ENCODE data around the gene PRDM15.

Gene PRDM15

DNA sequence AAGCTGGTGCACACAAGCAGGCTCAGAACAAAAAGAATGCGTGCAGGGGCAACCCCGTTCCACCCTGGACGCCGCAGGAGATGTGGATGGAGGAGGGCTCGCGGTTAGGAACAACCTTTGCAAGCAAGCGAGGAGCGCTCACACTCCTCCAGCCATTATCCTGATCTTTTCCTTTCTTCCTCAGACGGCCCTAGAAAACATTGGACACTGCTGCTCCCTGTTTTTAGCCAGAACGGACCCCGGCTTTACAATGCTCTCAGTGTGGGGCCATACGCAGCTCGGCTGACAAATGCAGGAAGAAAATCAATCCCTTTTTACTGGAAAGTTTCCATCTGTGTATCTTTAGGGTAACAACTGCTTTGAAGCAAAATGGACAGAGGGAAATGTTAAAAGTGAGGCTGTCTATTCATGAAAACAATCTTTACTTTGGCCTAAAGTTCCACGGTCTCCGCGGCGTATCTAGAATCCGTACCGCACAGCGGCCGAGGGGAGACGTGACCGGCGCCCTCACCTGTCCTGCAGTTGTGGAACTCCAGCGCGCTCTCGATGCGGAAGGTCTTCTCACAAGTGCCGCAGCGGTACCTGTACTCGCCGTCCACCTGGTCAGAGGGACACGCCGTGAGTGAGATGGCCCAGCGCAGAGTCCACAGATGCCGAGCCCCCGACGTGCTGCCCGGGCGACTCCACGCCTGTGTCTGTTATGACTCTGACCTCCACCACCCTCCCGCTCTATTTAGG is 44.0 kb downstream of the PRDM15 start:
- peak overlapping the region in 1 of 2 donors; percentile 32 for H3K27ac ChIP-seq (ENCODE audit: low read depth in 2 of 2, low read length in 2 of 2)
- no peaks in the 10 kb centered on the region for H3K9me3 ChIP-seq (ENCODE audit: control insufficient read depth in 2 of 2, low read length in 2 of 2)
- no peak overlapping the region for H3K9ac ChIP-seq (ENCODE audit: low read depth in 1 of 2, low read length in 2 of 2)
- peaks cover 19 to 28% of the 10 kb centered on the region in 2 donors for H3K36me3 ChIP-seq (ENCODE audit: control insufficient read depth in 2 of 2, insufficient read depth in 2 of 2, low read length in 2 of 2)
- H3K4me3 ChIP-seq (ENCODE audit: low read length in 2 of 2), result no peak overlapping the region
- no peaks in the 10 kb centered on the region for H3K4me1 ChIP-seq (ENCODE audit: control insufficient read depth in 2 of 2, insufficient read depth in 2 of 2, low read length in 2 of 2)
- no peaks in the 10 kb centered on the region for H3K27me3 ChIP-seq (ENCODE audit: control insufficient read depth in 2 of 2, insufficient read depth in 2 of 2, low read length in 2 of 2)

DNA sequence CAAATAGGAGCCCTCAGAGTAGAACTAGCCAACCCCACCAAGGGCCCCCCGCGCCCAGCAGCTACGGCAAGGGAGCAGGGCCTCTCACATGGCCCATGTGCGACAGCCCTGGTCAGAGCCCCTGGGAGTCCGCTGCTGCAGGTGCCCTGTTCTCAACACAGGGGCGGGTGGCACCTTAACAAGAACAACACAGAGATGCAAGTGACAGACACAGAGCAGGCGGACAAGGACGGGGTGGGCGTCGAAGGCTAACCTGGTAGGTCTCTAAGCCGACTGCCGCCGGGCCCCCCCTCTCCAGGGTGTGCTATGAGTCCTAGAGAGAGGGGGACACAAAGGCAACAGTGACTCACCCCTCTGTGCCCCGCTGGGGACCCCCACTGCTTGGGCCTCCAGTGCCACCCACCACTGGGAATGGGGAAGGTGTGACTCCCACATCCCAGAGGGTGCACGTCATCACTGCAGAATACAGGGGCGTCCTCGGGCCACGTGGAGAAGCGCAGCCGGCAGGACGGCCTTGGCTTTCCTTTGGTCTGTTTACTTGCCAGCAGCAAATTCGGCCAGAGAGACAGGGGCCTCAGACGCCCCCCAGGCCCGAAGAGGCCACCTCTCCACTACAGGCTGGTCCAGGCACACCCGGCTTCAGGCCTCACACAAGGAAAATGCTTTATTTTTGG is 44.8 kb downstream of the PRDM15 start:
- Histone ChIP-seq H3K36me3 (ENCODE audit: control insufficient read depth in 2 of 2, insufficient read depth in 2 of 2, low read length in 2 of 2) (peaks cover 19 to 28% of the 10 kb centered on the region in 2 donors), H3K27me3 (ENCODE audit: control insufficient read depth in 2 of 2, insufficient read depth in 2 of 2, low read length in 2 of 2) (no peaks in the 10 kb centered on the region), H3K27ac (ENCODE audit: low read depth in 2 of 2, low read length in 2 of 2) (peak overlapping the region in 1 of 2 donors; percentile 58), H3K9me3 (ENCODE audit: control insufficient read depth in 2 of 2, low read length in 2 of 2) (no peaks in the 10 kb centered on the region), H3K4me1 (ENCODE audit: control insufficient read depth in 2 of 2, insufficient read depth in 2 of 2, low read length in 2 of 2) (no peaks in the 10 kb centered on the region), H3K4me3 (ENCODE audit: low read length in 2 of 2) (no peak overlapping the region), H3K9ac (ENCODE audit: low read depth in 1 of 2, low read length in 2 of 2) (no peak overlapping the region)

DNA sequence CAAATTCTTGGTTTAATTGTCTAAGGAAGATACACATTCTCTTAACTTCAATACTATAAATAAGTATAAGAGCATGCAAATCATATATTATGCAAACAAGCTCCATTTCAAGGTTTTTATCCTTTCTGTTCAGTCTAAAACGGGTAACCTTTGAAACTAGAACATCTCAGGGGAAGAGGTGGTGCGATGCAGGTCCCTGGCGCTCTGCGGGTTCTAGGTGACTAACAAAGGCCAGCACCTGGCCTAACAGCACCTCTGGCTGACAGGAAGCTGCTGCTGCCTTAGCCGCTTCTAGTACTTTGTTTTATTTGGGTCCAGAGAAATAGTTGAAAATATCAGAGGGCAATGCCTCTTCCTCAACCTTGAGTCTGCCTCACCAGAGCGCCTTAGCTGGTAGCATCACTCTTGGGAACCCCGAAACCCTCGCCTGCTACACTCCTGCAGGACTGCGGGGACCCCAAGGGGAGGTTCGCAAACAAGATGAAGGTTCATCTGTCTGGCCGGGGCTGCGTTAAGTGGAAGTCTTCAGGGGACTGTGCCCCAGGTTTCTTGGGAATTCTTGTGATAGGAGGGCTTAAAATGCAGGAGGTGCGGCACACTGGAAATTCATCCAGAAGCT is 45.5 kb downstream of the PRDM15 start:
- Histone ChIP-seq H3K27me3 (ENCODE audit: control insufficient read depth in 2 of 2, insufficient read depth in 2 of 2, low read length in 2 of 2) (no peaks in the 10 kb centered on the region), H3K36me3 (ENCODE audit: control insufficient read depth in 2 of 2, insufficient read depth in 2 of 2, low read length in 2 of 2) (peaks cover 14 to 22% of the 10 kb centered on the region in 2 donors)

DNA sequence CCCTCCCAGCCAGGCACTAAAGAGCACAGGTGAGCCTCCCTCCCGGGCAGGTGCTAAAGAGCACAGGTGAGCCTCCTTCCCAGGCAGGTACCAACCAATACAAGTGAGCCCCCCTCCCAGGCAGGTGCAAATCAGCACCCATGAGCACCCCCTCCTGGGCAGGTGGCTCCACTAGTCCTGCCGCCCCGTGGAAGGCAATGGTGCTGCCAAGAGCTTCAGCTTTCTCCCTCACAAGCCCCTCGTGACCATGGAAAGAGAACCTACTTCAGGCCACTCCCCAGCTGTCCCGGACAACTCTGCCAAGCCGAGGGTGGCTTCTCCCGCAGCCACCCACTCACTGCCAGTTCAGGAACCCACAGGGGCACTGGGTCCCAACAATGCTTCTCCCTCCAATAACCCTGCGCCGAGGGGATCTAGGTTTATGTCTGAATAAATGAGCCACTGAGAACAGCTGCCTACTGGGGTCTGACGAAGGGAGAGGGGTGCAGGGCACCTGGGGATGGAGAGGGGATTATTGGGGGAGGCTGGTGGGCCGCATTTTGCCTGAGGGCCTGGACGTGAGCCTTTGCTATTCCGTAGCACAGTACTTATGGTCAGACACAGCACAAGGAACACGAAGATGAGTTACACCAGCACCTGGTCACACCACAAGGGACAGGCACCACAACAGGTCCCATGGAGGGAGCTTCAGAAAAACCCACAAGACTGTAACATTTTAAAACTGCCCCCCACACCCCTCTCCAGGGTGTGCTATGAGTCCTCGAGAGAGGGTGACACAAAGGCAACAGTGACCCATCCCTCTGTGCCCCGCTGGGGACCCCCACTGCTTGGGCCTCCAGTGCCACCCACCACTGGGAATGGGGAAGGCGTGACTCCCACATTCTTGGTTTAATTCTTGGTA is 46.3 kb downstream of the PRDM15 start:
- H3K9me3 ChIP-seq (ENCODE audit: control insufficient read depth in 2 of 2, low read length in 2 of 2), result no peaks in the 10 kb centered on the region
- H3K27ac ChIP-seq (ENCODE audit: low read depth in 2 of 2, low read length in 2 of 2), result peak overlapping the region; percentile 26 to 57

More for the DNA sequence above, 45.5 kb downstream of the PRDM15 start:
- peak overlapping the region in 1 of 2 donors; percentile 58 for H3K27ac ChIP-seq (ENCODE audit: low read depth in 2 of 2, low read length in 2 of 2)
- H3K9ac ChIP-seq (ENCODE audit: low read depth in 1 of 2, low read length in 2 of 2), result no peak overlapping the region
- no peaks in the 10 kb centered on the region for H3K4me1 ChIP-seq (ENCODE audit: control insufficient read depth in 2 of 2, insufficient read depth in 2 of 2, low read length in 2 of 2)
- no peak overlapping the region for H3K4me3 ChIP-seq (ENCODE audit: low read length in 2 of 2)
- H3K9me3 ChIP-seq (ENCODE audit: control insufficient read depth in 2 of 2, low read length in 2 of 2), result no peaks in the 10 kb centered on the region

DNA sequence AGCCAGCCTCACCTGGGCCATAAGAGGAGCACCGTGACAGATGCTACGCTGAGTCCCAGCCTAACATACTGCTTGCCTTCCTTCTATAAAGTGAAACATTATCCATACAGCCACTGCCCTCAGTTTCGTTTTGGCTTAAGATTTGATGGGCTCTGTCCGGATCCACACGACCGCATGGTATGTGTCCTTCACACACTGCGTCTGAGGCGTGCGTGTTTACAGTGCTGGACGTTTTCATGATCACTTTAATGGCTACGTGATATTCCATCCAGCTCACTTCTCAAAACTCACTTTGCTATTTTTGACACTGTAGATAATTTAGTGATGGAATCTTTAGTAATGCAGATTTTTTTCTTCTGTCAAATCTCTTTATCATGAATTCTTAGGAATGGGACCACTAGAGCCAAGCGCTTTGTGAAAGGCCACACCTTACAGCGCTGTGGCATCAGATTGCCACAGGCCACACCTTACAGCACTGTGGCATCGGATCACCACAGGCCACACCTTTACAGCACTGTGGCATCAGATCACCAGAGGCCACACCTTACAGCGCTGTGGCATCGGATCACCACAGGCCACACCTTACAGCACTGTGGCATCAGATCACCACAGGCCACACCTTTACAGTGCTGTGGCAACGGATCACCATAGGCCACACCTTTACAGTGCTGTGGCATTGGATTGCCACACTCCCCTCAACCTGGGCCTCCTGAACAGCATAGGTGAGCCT is 47.1 kb downstream of the PRDM15 start:
- Histone ChIP-seq H3K4me3 (ENCODE audit: low read length in 2 of 2) (no peak overlapping the region), H3K9ac (ENCODE audit: low read depth in 1 of 2, low read length in 2 of 2) (no peak overlapping the region), H3K27me3 (ENCODE audit: control insufficient read depth in 2 of 2, insufficient read depth in 2 of 2, low read length in 2 of 2) (no peaks in the 10 kb centered on the region), H3K9me3 (ENCODE audit: control insufficient read depth in 2 of 2, low read length in 2 of 2) (no peaks in the 10 kb centered on the region), H3K4me1 (ENCODE audit: control insufficient read depth in 2 of 2, insufficient read depth in 2 of 2, low read length in 2 of 2) (no peaks in the 10 kb centered on the region), H3K27ac (ENCODE audit: low read depth in 2 of 2, low read length in 2 of 2) (peak overlapping the region; percentile 26 to 57), H3K36me3 (ENCODE audit: control insufficient read depth in 2 of 2, insufficient read depth in 2 of 2, low read length in 2 of 2) (peaks cover 8 to 13% of the 10 kb centered on the region in 2 donors)

More for the DNA sequence above, 46.3 kb downstream of the PRDM15 start:
- Histone ChIP-seq H3K36me3 (ENCODE audit: control insufficient read depth in 2 of 2, insufficient read depth in 2 of 2, low read length in 2 of 2) (peaks cover 12 to 20% of the 10 kb centered on the region in 2 donors), H3K4me3 (ENCODE audit: low read length in 2 of 2) (no peak overlapping the region), H3K4me1 (ENCODE audit: control insufficient read depth in 2 of 2, insufficient read depth in 2 of 2, low read length in 2 of 2) (no peaks in the 10 kb centered on the region), H3K9ac (ENCODE audit: low read depth in 1 of 2, low read length in 2 of 2) (no peak overlapping the region), H3K27me3 (ENCODE audit: control insufficient read depth in 2 of 2, insufficient read depth in 2 of 2, low read length in 2 of 2) (no peaks in the 10 kb centered on the region)

DNA sequence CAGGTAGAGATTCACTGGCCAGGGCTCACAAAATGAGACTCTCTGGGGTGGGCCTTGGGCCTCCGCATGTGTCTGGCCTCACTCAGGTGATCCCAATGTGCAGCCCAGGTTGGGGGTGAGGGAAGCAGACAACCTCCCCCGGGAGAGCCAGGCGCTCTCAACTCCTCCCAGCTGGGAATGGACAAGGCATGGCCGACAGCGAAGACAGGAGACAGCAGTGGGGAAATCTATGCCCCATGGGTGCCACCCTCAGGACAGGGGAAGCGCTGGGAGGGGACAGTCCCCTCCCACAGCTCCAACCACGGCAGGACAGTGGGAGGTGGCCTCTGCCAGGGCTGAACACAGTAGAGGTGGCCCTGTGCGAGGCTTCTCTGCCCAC is 47.7 kb downstream of the PRDM15 start:
- no peak overlapping the region for H3K4me3 ChIP-seq (ENCODE audit: low read length in 2 of 2)
- H3K27ac ChIP-seq (ENCODE audit: low read depth in 2 of 2, low read length in 2 of 2), result no peak overlapping the region
- no peaks in the 10 kb centered on the region for H3K4me1 ChIP-seq (ENCODE audit: control insufficient read depth in 2 of 2, insufficient read depth in 2 of 2, low read length in 2 of 2)
- H3K27me3 ChIP-seq (ENCODE audit: control insufficient read depth in 2 of 2, insufficient read depth in 2 of 2, low read length in 2 of 2), result no peaks in the 10 kb centered on the region
- H3K9me3 ChIP-seq (ENCODE audit: control insufficient read depth in 2 of 2, low read length in 2 of 2), result no peaks in the 10 kb centered on the region
- peaks cover 13 to 16% of the 10 kb centered on the region in 2 donors for H3K36me3 ChIP-seq (ENCODE audit: control insufficient read depth in 2 of 2, insufficient read depth in 2 of 2, low read length in 2 of 2)
- no peak overlapping the region for H3K9ac ChIP-seq (ENCODE audit: low read depth in 1 of 2, low read length in 2 of 2)

DNA sequence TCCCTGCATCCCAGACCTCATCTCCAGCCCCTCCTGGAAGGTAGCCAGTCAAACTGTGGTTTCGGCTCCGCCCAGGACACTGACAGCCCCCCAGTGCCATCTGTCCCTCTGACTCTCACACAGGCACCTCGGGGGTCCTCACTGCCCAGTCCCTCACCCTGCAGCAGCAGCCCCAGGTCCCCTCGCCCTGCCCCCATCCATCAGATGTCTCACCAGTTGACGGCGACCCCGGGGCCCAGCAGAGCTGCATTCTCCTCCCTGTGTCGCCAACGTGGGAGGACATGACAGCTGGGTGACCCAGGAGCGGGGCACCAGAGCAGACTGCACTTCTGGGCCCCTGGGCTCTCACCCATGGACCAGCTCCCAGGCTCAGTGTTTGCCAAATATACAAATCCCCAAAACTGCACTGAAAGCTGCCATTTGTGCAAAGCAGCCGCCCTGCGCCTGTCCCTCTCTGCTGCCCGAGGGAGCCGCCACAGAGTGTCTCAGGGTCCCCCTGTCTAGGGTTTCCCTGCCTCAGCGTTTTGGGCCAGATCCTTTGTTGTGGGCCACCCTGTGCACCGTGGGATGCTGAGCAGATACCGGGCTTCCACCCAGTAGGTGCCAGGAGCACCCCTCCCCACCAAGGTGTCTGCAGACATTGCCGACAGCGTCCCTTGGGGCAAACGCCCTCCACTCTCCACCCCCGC is 48.2 kb downstream of the PRDM15 start:
- Histone ChIP-seq H3K9me3 (ENCODE audit: control insufficient read depth in 2 of 2, low read length in 2 of 2) (no peaks in the 10 kb centered on the region), H3K4me3 (ENCODE audit: low read length in 2 of 2) (no peak overlapping the region), H3K4me1 (ENCODE audit: control insufficient read depth in 2 of 2, insufficient read depth in 2 of 2, low read length in 2 of 2) (no peaks in the 10 kb centered on the region), H3K9ac (ENCODE audit: low read depth in 1 of 2, low read length in 2 of 2) (no peak overlapping the region), H3K27me3 (ENCODE audit: control insufficient read depth in 2 of 2, insufficient read depth in 2 of 2, low read length in 2 of 2) (no peaks in the 10 kb centered on the region), H3K27ac (ENCODE audit: low read depth in 2 of 2, low read length in 2 of 2) (no peak overlapping the region), H3K36me3 (ENCODE audit: control insufficient read depth in 2 of 2, insufficient read depth in 2 of 2, low read length in 2 of 2) (peaks cover 9 to 15% of the 10 kb centered on the region in 2 donors)

DNA sequence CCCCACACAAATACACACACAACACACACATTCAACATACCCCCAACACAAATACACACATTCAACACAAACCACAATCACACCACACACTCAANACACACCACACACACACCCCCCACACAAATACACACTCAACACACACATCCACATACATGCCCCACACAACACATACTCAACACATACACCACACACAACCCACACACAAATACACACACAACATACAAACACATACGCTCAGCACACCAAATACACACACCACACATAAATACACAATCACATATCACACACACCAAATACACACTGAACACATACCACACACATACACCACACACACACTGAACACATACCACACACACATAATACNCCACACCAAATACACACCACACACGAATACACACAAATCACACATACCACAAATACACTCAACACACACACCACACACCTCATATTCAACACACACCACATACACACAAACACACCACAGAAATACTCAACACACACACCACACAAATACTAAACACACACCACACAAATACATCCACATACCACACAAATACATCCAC is 48.9 kb downstream of the PRDM15 start:
- Histone ChIP-seq H3K9ac (ENCODE audit: low read depth in 1 of 2, low read length in 2 of 2) (no peak overlapping the region), H3K27me3 (ENCODE audit: control insufficient read depth in 2 of 2, insufficient read depth in 2 of 2, low read length in 2 of 2) (no peaks in the 10 kb centered on the region), H3K36me3 (ENCODE audit: control insufficient read depth in 2 of 2, insufficient read depth in 2 of 2, low read length in 2 of 2) (peaks cover 6 to 18% of the 10 kb centered on the region in 2 donors), H3K4me3 (ENCODE audit: low read length in 2 of 2) (no peak overlapping the region), H3K27ac (ENCODE audit: low read depth in 2 of 2, low read length in 2 of 2) (no peak overlapping the region), H3K9me3 (ENCODE audit: control insufficient read depth in 2 of 2, low read length in 2 of 2) (no peaks in the 10 kb centered on the region), H3K4me1 (ENCODE audit: control insufficient read depth in 2 of 2, insufficient read depth in 2 of 2, low read length in 2 of 2) (no peaks in the 10 kb centered on the region)
